ENCODE results near the gene MRPS10.
"Not testable (repeated sequence)": the region's sequence is repeated elsewhere in the genome, so short reads cannot be mapped to it uniquely, and the experiment has no call there.

The MRPS10 gene

GRCh38 chr6:42204768-42205282 lies 12.8 kb downstream of the MRPS10 start:
- no peak for DNase-seq

GRCh38 chr6:42203183-42203582 lies 14.5 kb downstream of the MRPS10 start:
- no peak for DNase-seq

- DNase-seq = not testable (repeated sequence)
Measured at GRCh38 chr6:42202131-42202915, 15.3 kb downstream of the MRPS10 start.

- no peak for DNase-seq
Measured at GRCh38 chr6:42201382-42201781, 16.3 kb downstream of the MRPS10 start.

- no peak for DNase-seq
Measured at GRCh38 chr6:42200035-42200434, 17.6 kb downstream of the MRPS10 start.

- DNase-seq = no peak
Measured at GRCh38 chr6:42199106-42199981, 18.3 kb downstream of the MRPS10 start.

GRCh38 chr6:42197555-42198362 lies 19.9 kb downstream of the MRPS10 start:
- DNase-seq = no peak

- no peak for DNase-seq
Measured at GRCh38 chr6:42195415-42195814, 22.2 kb downstream of the MRPS10 start.

GRCh38 chr6:42194056-42194455 lies 23.6 kb downstream of the MRPS10 start:
- no peak for DNase-seq

GRCh38 chr6:42193491-42193894 lies 24.2 kb downstream of the MRPS10 start:
- DNase-seq = no peak

GRCh38 chr6:42192385-42192784 lies 25.3 kb downstream of the MRPS10 start:
- DNase-seq = not testable (repeated sequence)

- no peak for DNase-seq
Measured at GRCh38 chr6:42190554-42191183, 27.0 kb downstream of the MRPS10 start.

- no peak for DNase-seq
Measured at GRCh38 chr6:42188406-42188805, 29.3 kb downstream of the MRPS10 start.

GRCh38 chr6:42185597-42185996 lies 32.1 kb downstream of the MRPS10 start:
- DNase-seq = no peak

GRCh38 chr6:42184475-42184874 lies 33.2 kb downstream of the MRPS10 start:
- DNase-seq = no peak

- DNase-seq = no peak
Measured at GRCh38 chr6:42182101-42182500, 35.6 kb downstream of the MRPS10 start.

GRCh38 chr6:42179945-42180313 lies 37.7 kb downstream of the MRPS10 start:
- DNase-seq = no peak

GRCh38 chr6:42179261-42179944 lies 38.3 kb downstream of the MRPS10 start:
- DNase-seq = no peak

GRCh38 chr6:42177514-42178364 lies 39.9 kb downstream of the MRPS10 start:
- no peak for DNase-seq

- no peak for DNase-seq
Measured at GRCh38 chr6:42176981-42177380, 40.7 kb downstream of the MRPS10 start.

GRCh38 chr6:42175860-42176259 lies 41.8 kb downstream of the MRPS10 start:
- DNase-seq = no peak
